GM19463 (cell line): ENCODE data around the gene FAM193B.
A peak's percentile ranks its signal among the peaks of the same experiment; 100 is the strongest.
"Not testable (repeated sequence)": the region's sequence is repeated elsewhere in the genome, so short reads cannot be mapped to it uniquely, and the experiment has no call there.

Source experiments
- ATAC-seq: cut with Tn5 transposase; IDR thresholded peaks from one replicate; pipeline ENCODE4 v1.9.1; 2021; ENCODE audit warnings: mild to moderate bottlenecking, moderate library complexity; ENCODE audit not compliant: unreplicated experiment

Gene FAM193B

DNA sequence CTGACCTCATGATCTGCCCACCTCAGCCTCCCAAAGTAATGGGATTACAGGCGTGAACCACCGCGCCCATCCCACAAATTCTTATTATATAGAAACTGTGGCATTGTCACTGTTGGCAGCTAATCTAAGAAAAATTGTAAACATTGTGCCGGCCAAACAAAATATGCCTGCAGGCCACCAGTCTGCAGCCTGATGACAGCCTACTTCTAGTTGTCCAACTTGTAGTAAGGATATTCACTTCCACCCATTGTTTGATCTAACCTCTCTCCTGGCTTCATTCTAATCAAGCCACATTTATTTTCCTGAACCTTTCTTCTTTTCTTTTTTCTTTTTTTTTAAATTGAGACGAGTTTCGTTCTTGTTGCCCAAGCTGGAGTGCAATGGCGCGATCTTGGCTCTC lies 24.0 kb upstream of the FAM193B start:
- ATAC-seq: no peak

- ATAC-seq: no peak
Observed at GRCh38 chr5:177576169-177576568, 21.8 kb upstream of the FAM193B start.

GRCh38 chr5:177575488-177575887 lies 21.1 kb upstream of the FAM193B start:
- ATAC-seq: no peak

- ATAC-seq: no peak
Observed at GRCh38 chr5:177569894-177570293, 15.5 kb upstream of the FAM193B start.

DNA sequence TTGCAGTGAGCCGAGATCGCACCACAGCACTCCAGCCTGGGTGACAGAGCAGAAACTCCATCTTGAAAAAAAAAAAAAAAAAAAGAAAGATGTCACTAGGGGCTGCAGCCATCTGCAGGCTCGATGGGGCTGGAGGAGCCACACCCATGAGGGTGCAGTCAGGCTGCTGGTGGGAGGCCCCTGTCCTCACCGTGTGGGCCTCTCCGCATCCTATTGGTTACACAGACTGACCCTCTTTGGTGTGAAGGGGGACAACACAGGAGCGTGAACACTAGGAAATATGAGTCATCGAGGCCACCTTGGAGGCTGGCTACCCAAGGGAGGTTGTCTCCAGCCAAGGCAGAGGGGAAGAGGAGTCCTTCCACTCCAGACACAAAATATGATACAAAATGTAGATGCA lies 14.0 kb upstream of the FAM193B start:
- ATAC-seq: no peak

GRCh38 chr5:177565046-177565445 lies 10.7 kb upstream of the FAM193B start:
- no peak for ATAC-seq

GRCh38 chr5:177559446-177559941 lies 5.1 kb upstream of the FAM193B start:
- ATAC-seq: not testable (repeated sequence)

- ATAC-seq: no peak
Observed at GRCh38 chr5:177557796-177558195, 3.4 kb upstream of the FAM193B start.

DNA sequence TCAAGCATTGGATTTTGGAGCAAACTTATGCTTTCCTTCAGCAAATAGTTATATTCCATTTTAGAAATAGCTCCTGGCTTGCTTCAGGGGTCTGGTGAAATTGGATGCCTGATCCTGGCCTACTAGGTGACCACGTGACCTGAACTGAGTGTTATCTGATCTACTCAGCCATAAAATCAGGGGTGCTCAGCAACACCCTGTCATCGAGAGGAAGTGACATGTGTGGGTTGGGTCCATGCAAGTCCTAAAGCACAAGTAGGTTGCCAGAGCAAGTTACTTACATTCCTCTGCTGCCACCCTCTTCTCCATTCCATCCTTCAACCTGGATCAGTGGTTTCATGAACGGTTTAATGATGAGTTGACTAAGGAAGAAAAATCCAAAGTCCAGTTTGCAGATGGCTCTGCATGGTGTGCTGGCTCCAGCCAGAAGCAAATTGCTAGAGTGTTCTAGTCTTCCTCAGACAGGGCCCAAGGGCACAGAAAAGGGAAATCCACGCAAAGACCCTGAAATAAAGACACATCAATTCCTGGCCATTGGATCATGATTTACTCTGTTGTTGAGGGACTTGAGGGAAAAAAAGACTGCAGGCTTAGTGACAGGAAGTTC lies 2.8 kb upstream of the FAM193B start:
- ATAC-seq: no peak

- no peak for ATAC-seq
Observed at GRCh38 chr5:177555665-177556064, 1.3 kb upstream of the FAM193B start.

DNA sequence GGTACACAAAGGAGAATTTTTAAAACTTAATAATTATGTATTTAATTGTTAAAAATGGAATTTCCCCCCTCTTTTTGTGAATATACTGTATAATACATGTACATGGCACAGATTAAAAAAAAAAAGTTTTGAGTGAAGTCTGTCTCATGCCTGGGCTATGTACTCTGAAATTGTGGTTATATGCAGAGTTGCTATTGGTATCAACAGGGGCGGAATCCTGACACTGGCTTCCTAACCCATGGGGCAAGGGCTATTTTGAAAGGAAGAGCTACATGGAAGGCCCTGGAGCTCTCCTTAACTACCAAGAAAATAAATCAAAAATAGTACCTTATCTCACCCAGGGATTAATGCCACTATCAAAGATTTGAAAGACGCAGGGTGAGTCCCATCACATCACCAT lies 865 bp upstream of the FAM193B start:
- ATAC-seq: no peak

DNA sequence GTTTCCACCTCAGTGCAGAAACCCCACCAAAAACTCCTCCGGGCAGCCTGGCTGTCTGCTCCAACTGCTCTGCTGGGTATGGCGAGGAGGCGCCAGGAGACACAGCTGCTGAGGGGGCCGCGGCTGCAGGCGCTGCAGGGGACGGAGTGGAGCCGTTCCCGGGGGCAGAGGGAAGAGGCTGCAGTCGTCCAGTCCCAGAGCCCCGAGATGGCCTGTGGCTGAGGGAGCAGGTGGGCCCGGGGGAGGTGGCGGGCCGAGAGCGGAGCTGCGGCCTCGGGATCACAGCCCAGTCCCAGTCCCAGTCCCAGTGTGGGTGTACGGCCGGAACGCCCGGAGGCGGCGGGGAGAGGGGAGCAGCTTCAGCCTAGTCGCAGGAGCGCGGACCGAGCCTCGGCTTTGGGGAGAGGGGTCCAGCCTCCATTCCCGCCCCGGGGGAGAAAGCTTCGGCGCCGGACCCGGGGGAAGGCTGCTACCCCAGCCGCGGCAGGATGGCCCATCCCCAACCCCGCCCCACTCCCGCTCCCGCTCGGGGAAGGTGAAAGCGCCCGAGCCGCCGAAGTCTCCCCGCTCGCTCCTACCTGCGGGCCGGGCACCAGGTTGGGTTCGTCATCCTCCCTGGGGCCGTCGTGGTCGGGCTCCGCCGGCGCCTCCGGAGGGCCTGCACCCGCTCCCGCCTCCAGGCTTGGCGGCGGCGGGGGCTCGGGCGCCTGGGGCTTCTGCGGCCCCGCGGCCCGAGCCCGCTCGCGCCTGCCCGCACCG lies 513 bp downstream of the FAM193B start:
- ATAC-seq: peak; percentile 42

DNA sequence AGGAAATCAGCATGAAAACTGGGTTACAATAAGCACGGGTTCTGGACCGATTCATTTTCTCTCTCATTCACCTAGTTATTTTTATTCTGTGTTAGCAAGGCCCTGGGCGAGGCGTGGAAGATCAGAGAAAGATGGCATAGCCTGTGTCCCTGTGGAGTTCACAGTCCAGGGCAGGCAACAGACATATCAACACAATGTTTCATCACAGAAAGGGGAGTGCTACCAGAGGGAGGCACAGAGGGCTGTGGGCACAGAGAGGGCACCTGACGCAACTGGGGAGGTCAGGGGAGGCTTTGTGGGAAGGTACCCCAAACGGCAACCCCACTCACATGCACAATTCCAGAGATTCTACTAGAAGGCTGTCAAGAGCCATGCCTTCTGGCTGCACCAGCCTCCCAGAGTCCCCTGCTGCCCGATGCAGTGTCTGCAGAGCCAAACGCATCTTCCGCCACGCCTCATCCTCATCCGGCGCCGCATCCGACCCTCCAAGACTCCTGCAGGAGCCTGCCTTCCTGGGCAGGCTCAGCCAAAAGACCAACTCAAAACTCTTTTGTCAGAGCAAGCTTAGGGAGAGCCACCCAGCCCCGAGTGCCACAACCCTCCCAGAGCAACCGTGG lies 1.4 kb downstream of the FAM193B start:
- no peak for ATAC-seq

DNA sequence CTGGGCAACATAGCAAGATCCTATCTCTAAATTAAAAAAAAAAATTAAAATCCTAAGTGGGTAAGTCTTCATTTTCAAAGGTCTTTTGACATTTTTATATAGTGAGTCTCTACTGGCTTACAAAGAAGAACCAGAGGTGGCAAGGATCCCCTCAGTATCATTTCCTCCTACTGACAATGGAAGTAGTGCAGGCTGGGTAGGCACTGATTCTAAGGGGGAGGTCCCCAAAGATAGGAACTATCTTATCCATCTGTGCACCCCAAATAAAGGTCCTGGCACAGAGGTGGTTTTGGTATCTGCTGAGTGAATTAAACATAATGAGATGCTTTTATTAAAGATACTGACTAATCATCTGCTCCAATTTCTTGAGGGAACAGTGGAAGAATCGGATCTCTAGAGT lies 4.2 kb downstream of the FAM193B start:
- no peak for ATAC-seq

- no peak for ATAC-seq
Observed at GRCh38 chr5:177548495-177548894, 5.9 kb downstream of the FAM193B start.

- no peak for ATAC-seq
Observed at GRCh38 chr5:177547736-177548135, 6.6 kb downstream of the FAM193B start.

DNA sequence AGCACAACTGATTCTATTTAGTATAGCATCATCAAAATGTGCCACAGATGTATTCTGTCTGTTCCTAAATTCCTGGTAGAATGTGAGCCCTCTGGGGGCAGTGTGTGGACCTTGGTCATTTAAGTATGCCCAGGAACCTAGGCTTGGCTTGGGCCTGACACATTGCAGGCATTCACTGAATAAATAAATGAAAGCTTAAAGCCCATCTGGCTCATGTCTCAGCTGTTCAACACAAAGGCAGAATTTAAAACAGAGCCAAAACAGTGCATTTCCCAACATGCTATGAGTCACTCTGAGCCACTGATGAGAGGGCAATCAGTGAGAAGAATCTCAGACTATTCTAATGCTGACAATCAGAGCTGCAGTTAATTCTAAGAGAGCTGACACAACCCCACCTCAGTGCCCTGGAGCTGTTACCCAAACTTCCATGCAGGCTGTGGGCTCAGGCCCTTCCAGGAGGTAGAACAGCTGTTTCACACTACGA lies 8.1 kb downstream of the FAM193B start:
- no peak for ATAC-seq

DNA sequence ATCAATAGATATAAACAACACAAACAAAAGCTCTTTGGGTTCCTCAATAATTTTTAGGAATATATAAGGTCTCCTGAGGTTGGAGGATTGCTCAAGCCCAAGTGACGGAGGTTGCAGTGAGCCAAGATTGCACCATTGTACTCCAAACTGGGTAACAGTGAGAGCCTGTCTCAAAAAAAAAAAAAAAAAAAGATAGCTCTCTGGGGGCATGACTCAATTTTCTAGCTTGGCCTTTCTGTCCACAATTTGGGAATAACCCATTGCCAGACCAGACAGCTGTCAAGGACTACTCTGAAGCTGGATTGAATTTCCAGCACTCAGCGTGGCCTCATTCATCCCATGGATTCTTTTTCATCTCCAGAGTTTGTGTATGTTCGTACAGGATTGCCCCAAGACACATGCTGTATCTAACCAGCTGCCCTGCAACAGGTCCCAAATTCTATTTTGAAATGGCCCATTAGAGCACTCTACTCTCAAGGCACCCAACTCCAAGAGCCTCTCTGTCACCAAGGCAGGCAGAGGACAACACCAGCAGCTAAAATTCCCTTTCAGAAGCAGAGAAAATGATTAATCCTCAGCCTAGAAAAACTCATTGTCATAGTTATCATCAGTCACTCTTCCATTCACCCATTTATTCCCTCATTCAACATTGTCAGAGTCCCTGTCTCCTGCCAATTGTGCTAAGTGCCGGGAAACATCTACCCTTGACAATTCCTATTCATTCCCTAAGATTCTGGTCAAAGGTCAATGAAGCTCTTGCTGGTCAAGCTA lies 8.7 kb downstream of the FAM193B start:
- ATAC-seq: no peak

DNA sequence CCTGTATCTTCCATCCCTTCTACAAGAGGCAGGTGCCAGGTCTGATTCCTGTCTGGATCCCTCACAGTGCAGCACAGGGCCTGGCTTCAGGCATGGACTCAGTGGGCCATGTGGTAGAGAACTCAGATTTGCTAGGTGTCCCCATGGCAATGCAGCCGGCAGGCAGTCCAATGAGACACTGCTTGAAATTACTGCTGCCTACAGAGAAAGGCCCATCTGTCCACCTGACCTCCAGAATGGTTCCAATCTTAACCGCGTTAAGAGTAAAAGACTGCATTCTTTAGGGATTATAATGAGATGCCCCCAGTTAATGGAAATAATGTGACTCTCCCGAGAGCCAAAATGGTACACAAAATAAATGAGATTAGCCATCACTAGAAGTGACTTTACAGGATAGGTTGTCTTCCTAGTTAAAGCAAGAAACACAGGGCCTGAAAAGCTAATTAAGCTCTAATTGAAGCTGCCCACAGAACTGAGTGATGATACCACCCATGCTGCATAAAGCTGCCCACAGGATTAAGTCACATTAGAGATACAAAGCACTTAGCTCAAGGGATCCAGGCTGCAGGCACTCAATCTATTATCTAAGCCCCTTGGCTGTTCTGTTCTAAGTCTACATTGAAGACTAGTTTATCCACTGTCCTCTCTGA lies 11.4 kb downstream of the FAM193B start:
- no peak for ATAC-seq

- ATAC-seq: no peak
Observed at GRCh38 chr5:177540438-177540837, 13.9 kb downstream of the FAM193B start.

GRCh38 chr5:177539411-177539810 lies 15.0 kb downstream of the FAM193B start:
- no peak for ATAC-seq
